Testis (tissue), 2 donors: ENCODE measurements around the gene PMM2.

ENCODE experiments used
- CTCF ChIP-seq, 3 experiments: fragments of 450-650 bp in 2 of 3; fragments of 200-600 bp in 1 of 3; sonication (generic) in 1 of 3; IDR thresholded peaks; one replicate each; pipeline ENCODE4 v1.5.1; 2016 to 2019; ENCODE audit warnings: antibody characterized with exemption in 3 of 3, mild to moderate bottlenecking in 2 of 3, moderate library complexity in 1 of 3
- POLR2A ChIP-seq: fragments of 450-650 bp; IDR thresholded peaks from one replicate; pipeline ENCODE4 v1.6.1; 2017; ENCODE audit warnings: antibody characterized with exemption, mild to moderate bottlenecking, moderate library complexity

DNA sequence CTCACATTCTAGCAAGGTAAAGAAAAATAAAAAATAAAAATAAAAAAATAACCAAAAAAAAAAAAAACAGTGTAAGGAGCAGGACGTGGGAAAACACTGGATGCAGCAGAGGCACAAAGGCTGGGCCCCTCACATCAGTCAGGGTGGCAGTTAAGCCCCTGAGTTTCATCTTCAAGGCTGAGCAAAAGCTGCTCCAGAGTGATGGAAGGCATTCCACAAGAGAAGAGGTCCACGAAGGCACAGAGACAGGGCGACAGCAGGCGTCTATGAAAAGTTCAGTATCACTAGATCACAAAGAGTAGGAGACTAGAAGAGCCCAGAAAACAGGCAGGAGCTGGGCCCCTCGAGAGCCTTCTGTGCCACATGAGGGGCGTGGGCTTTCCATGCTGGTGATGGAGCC lies 12.2 kb upstream of the PMM2 start:
- no peak for TF ChIP-seq POLR2A
- TF ChIP-seq CTCF (IDR thresholded peaks at IDR 0.05): no peak
